Transverse colon (tissue), 4 donors: ENCODE results near the gene SPEG. TPM values are rescaled to one million over a fixed set of nuclear protein-coding genes. Genes with fewer than 3 reads are reported as not detected.
A peak's percentile ranks its signal among the peaks of the same experiment; 100 is the strongest.

Experiments used
- DNase-seq: peaks from one replicate; pipeline ENCODE4 v3.0.0-alpha.2; 2019
- H3K27ac ChIP-seq, 4 donors: fragments of 200-600 bp; sonication (generic); 2 replicates each; pipeline ENCODE4 v1.5.1; 2016 to 2018; ENCODE audit warnings: inconsistent platforms in 4 of 4
- H3K27me3 ChIP-seq: fragments of 200-600 bp; sonication (generic); 2 replicates; pipeline ENCODE4 v1.5.1; 2017; ENCODE audit warnings: inconsistent platforms
- H3K36me3 ChIP-seq, 4 donors: fragments of 200-600 bp; sonication (generic); 2 replicates each; pipeline ENCODE4 v1.5.1; 2017 to 2019; ENCODE audit warnings: inconsistent platforms in 4 of 4
- H3K4me1 ChIP-seq, 4 donors: fragments of 200-600 bp; sonication (generic); 2 replicates each; pipeline ENCODE4 v1.5.1; 2017 to 2020; ENCODE audit warnings: inconsistent platforms in 4 of 4
- H3K4me3 ChIP-seq, 4 donors: fragments of 200-600 bp; sonication (generic); 1 replicate in 1 of 4; 2 replicates in 3 of 4; pipeline versions ENCODE4 v1.5.1 to v1.6.1; 2017 to 2019; ENCODE audit warnings: inconsistent platforms in 4 of 4
- H3K9me3 ChIP-seq, 2 donors: fragments of 200-600 bp; sonication (generic); 2 replicates each; pipeline ENCODE4 v1.5.1; 2017 to 2019; ENCODE audit warnings: inconsistent platforms in 2 of 2
- EP300 ChIP-seq: sonication (generic); formaldehyde crosslinking; IDR thresholded peaks from one replicate; pipeline ENCODE4 v1.6.1; 2017; ENCODE audit warnings: antibody characterized with exemption, low read depth
- POLR2A ChIP-seq: fragments of 450-650 bp; IDR thresholded peaks from one replicate; pipeline ENCODE4 v1.6.1; 2016; ENCODE audit warnings: antibody characterized with exemption, mild to moderate bottlenecking, moderate library complexity
- POLR2AphosphoS5 ChIP-seq, 3 donors: sonication (generic); formaldehyde crosslinking; IDR thresholded peaks; one replicate each; pipeline ENCODE4 v1.6.1; 2016; ENCODE audit warnings: antibody characterized with exemption in 3 of 3
- WGBS, 2 donors: methylation state at CpG; one replicate each; pipeline ENCODE4 v1.1.5; 2018; ENCODE audit warnings: low coverage in 1 of 2; 5-methylcytosine and 5-hydroxymethylcytosine counted together
- in situ Hi-C, 4 donors: fragments of 200-750 bp; cut with MboI; loops; one replicate each; pipeline versions ENCODE4 v1.15.0 to v1.15.1; 2017; ENCODE audit warnings: low sequenced_read_pairs in 3 of 4, low pct_ligation_motif_present in 1 of 4, low pct_unique_long_range_greater_than_20kb in 1 of 4
- intact Hi-C: fragments of 100-400 bp; cut with DNase I; formaldehyde crosslinking; loops from one replicate; pipeline ENCODE4 v1.15.1; 2023; ENCODE audit warnings: low total_unique reads
- total RNA-seq, 4 donors: library from RNA; depleted of rRNA; stranded (reverse); fragments of >200 nt; gene quantifications; one replicate each; pipeline ENCODE4 v1.1.0, GENCODE V29; 2016
- TF ChIP-seq, protein P1 (sequence below), 5 experiments: fragments of 200-600 bp in 3 of 5; fragments of 450-650 bp in 2 of 5; sonication (generic) in 3 of 5; IDR thresholded peaks; 1 replicate in 2 of 5; 2 replicates in 3 of 5; pipeline ENCODE4 v1.5.1; 2016 to 2017; ENCODE audit warnings: antibody characterized with exemption in 5 of 5, inconsistent platforms in 3 of 5, mild to moderate bottlenecking in 2 of 5, moderate library complexity in 1 of 5

The SPEG gene
- total RNA-seq, 4 donors from 2014 or later, result 26.5 to 95.8 (median 48.5) TPM

DNA sequence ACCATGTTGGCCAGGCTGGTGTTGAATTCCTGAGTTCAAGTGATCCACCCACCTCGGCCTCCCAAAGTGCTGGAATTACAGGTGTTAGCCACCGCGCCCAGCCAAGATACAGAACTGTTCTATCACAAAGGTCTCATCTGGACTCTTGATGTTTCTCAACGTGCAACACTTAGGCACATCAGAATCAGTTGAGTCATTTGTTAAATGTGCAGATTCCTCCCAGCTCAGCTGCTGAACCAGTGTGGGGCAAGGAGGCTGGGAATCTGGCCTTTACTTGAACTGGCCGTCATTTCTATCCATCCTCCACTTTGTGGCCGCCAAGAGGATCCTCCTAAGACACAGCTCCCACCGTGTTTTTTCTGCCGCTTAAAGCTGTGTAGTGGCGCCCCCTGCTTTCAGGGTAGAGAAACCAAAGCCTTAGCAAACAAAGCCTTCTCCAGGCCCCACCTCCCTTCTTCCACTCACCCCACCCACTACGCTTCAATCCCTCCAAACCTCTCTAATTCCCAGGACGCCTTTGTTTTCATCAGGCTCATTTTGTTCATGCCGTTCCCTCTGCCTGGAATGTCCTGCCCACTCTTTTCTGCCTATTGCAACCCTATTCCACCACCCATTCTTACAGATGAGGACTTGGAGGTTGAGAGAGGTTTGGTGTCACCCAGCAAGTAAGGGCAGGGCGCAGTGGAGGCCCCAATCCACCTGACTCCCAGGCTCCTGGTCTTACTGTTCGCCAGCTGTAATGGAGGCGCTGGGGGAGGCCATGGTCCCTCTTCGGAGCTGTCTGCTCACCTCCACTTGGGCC, 776 bp upstream of the SPEG start:
- Histone ChIP-seq H3K9me3 (no peaks in the 10 kb centered on the region), H3K36me3 (no peaks in the 10 kb centered on the region), H3K4me3 (peak overlapping the region in 1 of 4 donors; percentile 14), H3K4me1 (peaks cover 6 to 21% (median 16%) of the 10 kb centered on the region in 4 donors), H3K27ac (peak overlapping the region; percentile 84 to 96 (median 85)), H3K27me3 (peaks cover 41% of the 10 kb centered on the region)
- TF ChIP-seq, protein P1, sequence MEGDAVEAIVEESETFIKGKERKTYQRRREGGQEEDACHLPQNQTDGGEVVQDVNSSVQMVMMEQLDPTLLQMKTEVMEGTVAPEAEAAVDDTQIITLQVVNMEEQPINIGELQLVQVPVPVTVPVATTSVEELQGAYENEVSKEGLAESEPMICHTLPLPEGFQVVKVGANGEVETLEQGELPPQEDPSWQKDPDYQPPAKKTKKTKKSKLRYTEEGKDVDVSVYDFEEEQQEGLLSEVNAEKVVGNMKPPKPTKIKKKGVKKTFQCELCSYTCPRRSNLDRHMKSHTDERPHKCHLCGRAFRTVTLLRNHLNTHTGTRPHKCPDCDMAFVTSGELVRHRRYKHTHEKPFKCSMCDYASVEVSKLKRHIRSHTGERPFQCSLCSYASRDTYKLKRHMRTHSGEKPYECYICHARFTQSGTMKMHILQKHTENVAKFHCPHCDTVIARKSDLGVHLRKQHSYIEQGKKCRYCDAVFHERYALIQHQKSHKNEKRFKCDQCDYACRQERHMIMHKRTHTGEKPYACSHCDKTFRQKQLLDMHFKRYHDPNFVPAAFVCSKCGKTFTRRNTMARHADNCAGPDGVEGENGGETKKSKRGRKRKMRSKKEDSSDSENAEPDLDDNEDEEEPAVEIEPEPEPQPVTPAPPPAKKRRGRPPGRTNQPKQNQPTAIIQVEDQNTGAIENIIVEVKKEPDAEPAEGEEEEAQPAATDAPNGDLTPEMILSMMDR (IDR thresholded peaks at IDR 0.05), result peak; percentile 29 to 57 (median 44)
- TF ChIP-seq EP300 (peak; percentile 37), POLR2AphosphoS5 (IDR thresholded peaks at IDR 0.05) (peak in 2 of 3 donors; percentile 37 to 69), POLR2A (peak; percentile 25)
- in situ Hi-C loops (no loop called here), intact Hi-C loops (no loop called here)
- 66 to 77% methylated on average over 8 to 16 of the region's 16 CpGs for WGBS, 2 donors
- DNase-seq, result peak; percentile 57

DNA sequence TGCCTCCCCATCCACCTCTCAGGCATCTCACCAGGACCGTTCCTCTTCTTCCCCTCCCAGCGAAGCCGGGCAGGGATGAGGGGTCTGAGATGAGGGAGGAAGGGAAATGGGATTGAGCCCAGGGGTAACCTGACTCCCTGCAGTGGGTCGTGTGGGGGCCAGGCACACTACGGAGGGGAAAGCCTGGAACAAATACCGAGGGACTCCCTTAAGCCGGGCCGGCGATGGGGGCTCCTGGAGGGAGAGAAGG, 250 bp upstream of the SPEG start:
- no peaks in the 10 kb centered on the region for H3K36me3 ChIP-seq
- TF ChIP-seq EP300, result no peak
- no peak for TF ChIP-seq POLR2A
- in situ Hi-C loops (no loop called here), intact Hi-C loops (no loop called here)
- peaks cover 43% of the 10 kb centered on the region for H3K27me3 ChIP-seq
- peak overlapping the region in 2 of 4 donors; percentile 14 to 24 for H3K4me3 ChIP-seq
- no peak for DNase-seq
- peaks cover 6 to 21% (median 16%) of the 10 kb centered on the region in 4 donors for H3K4me1 ChIP-seq
- peak overlapping the region; percentile 84 to 96 (median 85) for H3K27ac ChIP-seq
- 44% methylated on average over 9 of the region's 9 CpGs; no CpG with 5 or more reads in 1 of the 2 donors for WGBS, 2 donors
- H3K9me3 ChIP-seq, result no peaks in the 10 kb centered on the region

DNA sequence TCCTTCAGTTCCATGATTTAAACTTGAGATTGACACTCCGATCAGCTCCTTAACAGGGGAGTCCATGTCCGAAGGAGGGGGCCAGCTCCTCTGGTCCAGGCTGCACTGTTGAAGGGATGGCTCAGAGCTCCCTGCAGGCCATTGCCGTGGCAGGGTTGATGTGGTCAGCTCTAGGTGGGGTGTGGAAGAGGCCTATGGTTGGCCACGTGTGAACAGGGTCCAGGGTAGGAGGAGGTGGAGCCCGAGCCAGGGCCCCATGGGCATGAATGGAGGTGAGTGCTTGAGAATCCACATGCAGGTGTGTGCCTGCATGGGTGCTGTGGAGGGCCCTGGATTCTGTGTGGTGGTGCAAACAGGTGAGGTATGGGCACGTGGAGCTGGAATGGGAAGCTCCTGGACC, 1.1 kb downstream of the SPEG start:
- intact Hi-C loops, result no loop called here
- TF ChIP-seq POLR2A (no peak), POLR2AphosphoS5 (IDR thresholded peaks at IDR 0.05) (no peak), EP300 (no peak)
- TF ChIP-seq, protein P1 (IDR thresholded peaks at IDR 0.05), result no peak
- peaks cover 56% of the 10 kb centered on the region for H3K27me3 ChIP-seq
- H3K4me1 ChIP-seq, result peaks cover 6 to 21% (median 15%) of the 10 kb centered on the region in 4 donors
- H3K4me3 ChIP-seq, result no peak overlapping the region
- peak overlapping the region; percentile 84 to 96 (median 85) for H3K27ac ChIP-seq
- H3K36me3 ChIP-seq, result no peaks in the 10 kb centered on the region
- DNase-seq, result no peak
- no peaks in the 10 kb centered on the region for H3K9me3 ChIP-seq
- in situ Hi-C loops, result no loop called here
- WGBS, 2 donors, result 84% methylated on average over 6 of the region's 6 CpGs; no CpG with 5 or more reads in 1 of the 2 donors

DNA sequence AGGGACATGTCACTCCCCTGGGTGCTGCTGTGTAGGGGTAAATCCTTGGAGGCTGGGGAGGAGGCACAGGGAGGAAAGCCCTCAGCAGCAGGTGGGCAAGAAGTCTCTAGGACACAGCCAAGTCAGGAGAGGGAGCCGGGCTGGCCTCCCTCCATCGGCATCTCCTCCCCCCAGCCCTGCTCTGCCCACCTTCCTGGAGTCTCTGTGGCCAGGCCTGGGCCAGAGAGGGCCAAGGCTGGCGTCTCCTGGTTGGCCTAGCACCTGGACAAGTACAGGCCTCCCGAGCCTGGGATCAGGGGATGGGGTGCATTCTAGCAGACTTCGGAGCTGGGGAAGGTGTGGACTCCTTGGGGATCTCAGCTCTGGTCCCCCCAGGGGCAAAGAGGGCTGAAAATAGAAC, 1.8 kb downstream of the SPEG start:
- in situ Hi-C loops, result no loop called here
- intact Hi-C loops, result no loop called here
- DNase-seq, result no peak

More for the DNA sequence above, 1.8 kb downstream of the SPEG start:
- TF ChIP-seq POLR2A (no peak), EP300 (no peak), POLR2AphosphoS5 (IDR thresholded peaks at IDR 0.05) (no peak)
- TF ChIP-seq, protein P1 (IDR thresholded peaks at IDR 0.05), result no peak
- no peaks in the 10 kb centered on the region for H3K36me3 ChIP-seq
- H3K9me3 ChIP-seq, result no peaks in the 10 kb centered on the region
- WGBS, 2 donors, result 82 to 87% methylated on average over 2 to 5 of the region's 5 CpGs
- H3K4me3 ChIP-seq, result no peak overlapping the region
- H3K4me1 ChIP-seq, result peaks cover 6 to 24% (median 17%) of the 10 kb centered on the region in 4 donors
- H3K27ac ChIP-seq, result peak overlapping the region; percentile 84 to 96 (median 85)
- peaks cover 64% of the 10 kb centered on the region for H3K27me3 ChIP-seq
